GM18870 (cell line): ENCODE results near the gene TMEM69.
A peak's percentile ranks its signal among the peaks of the same experiment; 100 is the strongest.
"Not testable (repeated sequence)": the region's sequence is repeated elsewhere in the genome, so short reads cannot be mapped to it uniquely, and the experiment has no call there.

ENCODE experiments used
- ATAC-seq: cut with Tn5 transposase; IDR thresholded peaks from one replicate; pipeline ENCODE4 v1.9.1; 2021; ENCODE audit warnings: moderate library complexity; ENCODE audit not compliant: unreplicated experiment

TMEM69 gene

DNA sequence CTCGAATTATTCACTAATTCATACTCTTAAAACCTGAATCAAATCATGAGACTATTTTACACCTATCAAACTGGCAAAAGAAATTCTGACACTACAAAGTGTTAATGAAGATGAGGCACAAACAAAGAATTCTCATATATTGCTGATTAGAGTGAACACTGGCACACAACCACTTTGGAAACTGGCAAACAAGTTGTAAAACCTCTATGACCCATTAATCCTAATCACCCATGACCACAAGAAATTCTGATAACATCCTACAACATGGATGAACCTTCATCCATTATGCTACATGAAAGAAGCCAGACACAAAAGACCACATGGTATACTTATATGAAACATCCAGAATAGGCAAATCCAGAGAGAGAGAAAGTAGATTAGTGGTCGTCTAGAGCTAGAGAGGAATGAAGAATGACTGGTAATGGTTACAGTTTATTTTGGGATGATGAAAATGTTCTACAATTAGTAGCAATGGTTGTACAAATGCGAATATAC, 10.2 kb upstream of the TMEM69 start:
- ATAC-seq = no peak

DNA sequence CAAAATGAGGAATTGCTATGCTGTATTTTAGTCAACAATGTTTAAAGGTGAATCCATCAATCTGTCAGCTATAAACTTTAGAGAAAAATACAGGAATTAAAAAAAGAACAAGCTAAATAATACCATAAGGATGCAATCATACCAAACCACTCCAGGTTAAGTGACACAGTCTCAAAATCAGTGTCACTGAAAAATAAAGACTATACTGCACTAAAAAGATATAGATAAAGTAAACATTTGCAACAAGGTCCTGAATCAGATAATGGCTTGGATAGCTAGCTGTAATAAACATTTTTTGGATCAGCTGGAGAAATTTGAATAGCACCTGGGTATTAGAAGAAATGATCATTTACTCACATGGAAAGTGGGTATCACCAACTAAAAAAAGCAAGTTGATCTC, 9.5 kb upstream of the TMEM69 start:
- ATAC-seq = no peak

DNA sequence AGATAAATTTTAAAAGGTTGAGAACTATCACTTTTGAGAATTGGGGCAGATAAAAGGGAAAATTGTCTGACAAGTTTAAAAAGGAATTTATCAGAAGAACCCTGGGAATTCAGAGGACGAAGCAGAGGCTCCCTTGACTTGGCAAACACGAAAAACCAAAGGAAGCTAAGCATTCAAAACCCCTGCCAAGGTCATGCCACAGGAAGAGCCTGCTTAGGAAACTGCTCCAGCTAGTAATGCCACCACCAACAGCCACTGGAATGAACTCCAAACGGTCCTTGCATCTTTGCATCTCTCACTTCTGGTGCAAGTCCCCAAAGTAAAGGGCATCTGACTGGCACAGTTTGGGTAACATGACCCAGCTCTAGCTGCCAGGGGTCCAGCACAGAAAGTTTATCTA, 8.9 kb upstream of the TMEM69 start:
- ATAC-seq = no peak

DNA sequence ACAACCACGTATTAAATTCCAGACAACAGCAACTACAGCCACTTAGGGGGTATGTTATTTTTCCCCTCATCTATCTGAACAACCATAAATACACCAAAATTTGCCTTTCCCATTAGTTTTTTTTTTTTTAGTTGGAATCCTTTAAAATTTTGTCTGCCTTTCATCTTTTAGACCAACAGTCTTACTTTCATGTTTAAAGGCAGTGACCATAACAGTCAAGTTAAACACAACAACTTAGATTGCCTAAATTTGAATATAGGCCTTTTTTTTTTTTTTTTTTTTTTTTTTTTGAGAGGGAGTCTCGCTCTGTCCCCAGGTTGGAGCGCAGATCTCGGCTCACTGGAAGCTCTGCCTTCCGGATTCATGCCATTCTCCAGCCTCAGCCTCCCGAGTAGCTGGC, 5.0 kb upstream of the TMEM69 start:
- ATAC-seq = no peak

GRCh38 chr1:45684402-45684801, 3.6 kb upstream of the TMEM69 start:
- ATAC-seq = no peak

DNA sequence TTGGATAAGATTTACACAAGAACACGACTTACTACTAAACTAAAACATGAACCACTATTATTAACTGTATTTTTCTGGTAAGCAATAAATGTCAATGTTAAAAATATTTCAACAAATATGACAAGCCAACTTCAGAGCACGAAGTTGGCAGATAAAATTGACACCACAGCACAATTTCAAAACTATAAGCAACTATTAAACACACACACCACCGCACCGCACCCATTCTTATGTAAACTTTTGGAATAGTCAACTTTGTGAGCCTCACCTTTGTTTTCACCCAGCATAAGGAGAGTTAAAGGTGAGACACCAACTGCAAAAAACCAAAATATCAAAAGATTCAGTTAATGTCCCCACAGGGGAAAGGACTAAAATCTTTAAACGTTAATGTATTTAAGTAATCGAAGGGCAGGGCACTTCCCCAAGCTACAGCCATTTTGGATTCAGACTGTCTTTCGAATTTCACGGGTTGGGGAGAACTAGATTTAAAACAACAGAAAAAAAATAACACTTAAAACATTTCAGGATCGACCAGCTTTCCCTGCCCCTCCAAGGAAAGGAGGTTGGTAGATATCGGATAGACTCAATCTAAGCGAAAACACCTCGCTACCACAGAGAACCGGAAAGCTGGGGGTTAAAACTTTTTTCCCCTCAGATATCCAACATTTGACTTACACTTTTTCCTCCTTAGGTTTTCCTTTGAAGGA, 2.5 kb upstream of the TMEM69 start:
- ATAC-seq = no peak

DNA sequence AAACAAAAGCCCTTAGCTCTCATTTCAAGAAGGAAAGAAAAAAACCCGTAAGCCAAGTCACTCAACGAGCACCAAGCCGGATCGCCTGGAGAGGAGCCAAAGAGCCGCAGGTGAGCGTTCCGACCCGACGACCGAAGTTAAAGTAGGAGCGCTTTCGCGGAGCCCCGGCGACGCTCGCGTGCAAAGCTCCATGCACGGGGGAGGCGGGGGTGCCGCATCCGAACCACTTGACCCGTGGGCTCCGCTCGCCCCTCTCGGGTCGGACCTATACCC, 2.0 kb upstream of the TMEM69 start:
- ATAC-seq = no peak

DNA sequence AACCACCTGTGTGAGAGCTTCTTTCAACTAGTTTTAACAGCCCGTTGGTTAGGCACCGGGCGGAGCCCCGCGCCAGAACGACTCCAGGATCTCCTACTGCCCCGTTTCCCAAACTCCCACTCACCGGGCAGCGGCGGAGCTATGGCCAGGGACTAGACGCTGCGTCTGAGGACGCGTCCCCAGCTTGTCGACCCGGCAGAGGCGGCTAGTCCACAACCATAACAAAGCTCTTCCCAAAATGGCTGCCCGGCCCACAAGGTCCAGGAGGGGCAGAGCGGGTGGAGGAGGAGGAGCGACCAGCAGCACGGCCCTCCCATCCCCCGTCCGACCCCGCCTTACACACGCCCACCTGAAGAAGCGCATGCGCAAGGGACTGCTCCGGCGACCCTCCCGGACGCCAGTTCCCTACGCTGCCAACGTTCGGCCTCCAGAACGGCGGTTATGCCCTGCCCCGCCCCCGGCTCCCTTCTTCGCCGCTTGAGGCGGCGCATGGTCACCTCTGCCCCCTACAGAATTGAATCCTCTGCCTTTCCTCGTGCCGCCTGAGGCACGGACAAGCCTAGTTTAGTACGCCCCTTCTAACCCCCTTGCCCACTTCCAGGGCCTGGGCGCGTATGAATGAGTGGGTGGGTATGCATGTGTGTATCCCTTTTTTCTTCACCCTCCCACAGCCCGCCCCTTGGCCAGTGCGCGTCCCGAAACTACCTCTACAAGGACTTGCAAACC, 1.5 kb upstream of the TMEM69 start, which contains the start of gene GPBP1L1:
Gene GPBP1L1, minus strand, starts transcription at position 246 of the 726 bp plus-strand sequence. CDS start 27,446 bp downstream, outside the sequence.
- peak; percentile 34 for ATAC-seq

DNA sequence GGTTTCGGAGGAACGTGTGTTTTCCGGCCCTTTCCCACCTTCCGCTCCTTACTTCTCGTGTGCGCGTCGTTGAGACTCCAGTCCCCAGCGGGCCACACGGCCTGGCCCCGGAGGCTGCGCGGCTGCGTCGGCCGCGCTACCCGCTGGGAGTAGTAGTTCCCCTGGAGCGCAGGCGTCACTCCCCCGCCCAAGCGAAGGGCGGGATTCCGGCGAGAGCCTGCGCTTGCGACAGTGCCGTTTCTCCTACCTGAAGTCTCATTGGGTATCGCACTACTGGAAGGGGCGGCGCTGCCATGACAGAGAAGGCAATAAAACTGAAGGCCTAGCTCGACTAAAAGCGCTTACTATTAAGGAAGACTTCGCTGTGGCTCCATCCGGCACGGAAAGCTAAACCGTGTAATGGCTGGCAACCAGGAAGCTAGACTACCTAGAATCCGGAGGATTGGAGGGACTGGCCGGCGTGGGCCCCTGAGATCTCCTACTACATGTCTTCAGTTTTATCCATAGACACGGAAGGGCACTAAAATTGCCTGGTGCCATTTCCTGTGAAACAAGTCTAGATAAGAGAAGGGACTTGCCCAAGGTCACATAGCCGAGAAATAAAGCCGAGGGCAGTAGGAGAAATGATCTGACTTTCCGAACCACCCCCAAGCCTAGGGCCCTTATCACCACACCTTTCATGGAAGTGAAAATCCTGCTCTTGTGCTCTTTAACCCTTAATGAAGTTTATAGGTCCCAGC, 797 bp upstream of the TMEM69 start:
- ATAC-seq = peak; percentile 76

GRCh38 chr1:45693811-45694210, 5.8 kb downstream of the TMEM69 start:
- ATAC-seq = not testable (repeated sequence)

GRCh38 chr1:45694823-45695222, 6.8 kb downstream of the TMEM69 start:
- ATAC-seq = no peak

DNA sequence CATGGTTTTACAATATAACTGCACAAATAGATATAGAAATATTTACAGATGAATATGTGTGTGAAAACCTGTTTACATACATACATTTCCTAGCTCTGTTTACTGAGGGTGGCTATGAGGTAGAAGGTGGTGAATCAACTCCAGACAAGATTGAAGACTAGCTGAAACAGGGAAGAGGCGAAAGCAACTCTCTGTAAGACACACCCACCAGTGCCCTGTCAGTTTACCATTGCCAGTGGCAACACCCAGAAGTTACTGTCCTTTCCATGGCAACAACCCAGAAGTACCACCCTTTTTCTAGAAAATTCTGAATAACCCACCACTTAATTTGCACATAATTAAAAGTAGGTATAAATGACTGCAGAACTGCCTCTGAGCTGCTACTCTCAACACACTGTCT, 16.7 kb downstream of the TMEM69 start:
- ATAC-seq = no peak

GRCh38 chr1:45713711-45714110, 25.7 kb downstream of the TMEM69 start:
- ATAC-seq = no peak

DNA sequence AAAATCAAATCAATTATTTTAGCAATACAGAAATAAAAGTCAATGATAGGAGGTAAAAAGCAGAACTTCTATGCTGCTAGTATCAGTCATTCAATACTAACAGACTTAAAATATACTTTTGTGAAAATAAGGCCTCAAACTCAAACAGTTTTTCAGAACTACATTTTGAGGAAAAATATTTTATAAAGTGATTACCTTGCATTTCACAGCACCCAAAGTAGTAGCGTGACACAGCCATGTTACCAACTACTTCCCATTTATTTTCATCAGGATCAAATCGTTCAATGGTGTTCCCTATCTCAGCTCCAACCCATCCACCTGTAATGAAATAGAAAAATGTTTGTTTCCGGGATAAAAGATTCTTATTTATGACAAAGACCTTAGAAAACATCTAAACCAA, 28.7 kb downstream of the TMEM69 start:
- no peak for ATAC-seq

DNA sequence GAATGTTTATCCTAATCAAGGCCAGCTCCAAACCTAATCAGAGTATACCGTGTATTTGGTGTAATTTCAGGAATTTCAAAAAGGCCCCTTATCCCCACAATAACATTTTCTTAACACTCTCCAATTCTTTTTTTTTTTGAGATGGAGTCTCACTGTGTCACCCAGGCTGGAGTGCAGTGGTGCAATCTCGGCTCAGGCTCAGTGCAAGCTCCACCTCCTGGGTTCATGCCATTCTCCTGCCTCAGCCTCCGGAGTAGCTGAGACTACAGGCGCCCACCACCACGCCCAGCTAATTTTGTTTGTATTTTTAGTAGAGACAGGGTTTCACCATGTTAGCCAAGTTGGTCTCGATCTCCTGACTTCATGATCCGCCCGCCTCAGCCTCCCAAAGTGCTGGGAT, 29.4 kb downstream of the TMEM69 start:
- not testable (repeated sequence) for ATAC-seq

- ATAC-seq = no peak
Observed at GRCh38 chr1:45718289-45718688, 30.3 kb downstream of the TMEM69 start.

DNA sequence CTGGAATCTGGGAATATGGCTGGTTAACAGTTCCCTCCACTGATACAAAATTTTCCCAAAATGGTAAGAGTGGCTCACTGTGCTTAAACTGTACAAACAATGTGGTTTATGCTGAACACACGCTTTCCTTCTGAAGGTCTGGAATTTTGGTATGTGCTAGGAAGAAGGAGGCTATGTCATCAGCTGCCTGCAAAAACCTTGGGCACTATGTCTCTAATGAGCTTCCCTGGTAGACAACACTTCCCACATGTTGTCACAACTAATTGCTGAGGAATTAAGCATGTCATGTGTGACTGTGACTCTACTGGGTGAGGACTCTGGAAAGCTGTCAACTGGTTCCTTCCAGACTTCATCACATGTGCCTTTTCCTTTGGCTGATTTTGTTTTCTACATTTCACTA, 33.2 kb downstream of the TMEM69 start:
- no peak for ATAC-seq

GRCh38 chr1:45722809-45723208, 34.8 kb downstream of the TMEM69 start:
- ATAC-seq = no peak

- ATAC-seq = no peak
Observed at GRCh38 chr1:45723248-45723930, 35.4 kb downstream of the TMEM69 start.

- not testable (repeated sequence) for ATAC-seq
Observed at GRCh38 chr1:45726007-45726406, 38.0 kb downstream of the TMEM69 start.

DNA sequence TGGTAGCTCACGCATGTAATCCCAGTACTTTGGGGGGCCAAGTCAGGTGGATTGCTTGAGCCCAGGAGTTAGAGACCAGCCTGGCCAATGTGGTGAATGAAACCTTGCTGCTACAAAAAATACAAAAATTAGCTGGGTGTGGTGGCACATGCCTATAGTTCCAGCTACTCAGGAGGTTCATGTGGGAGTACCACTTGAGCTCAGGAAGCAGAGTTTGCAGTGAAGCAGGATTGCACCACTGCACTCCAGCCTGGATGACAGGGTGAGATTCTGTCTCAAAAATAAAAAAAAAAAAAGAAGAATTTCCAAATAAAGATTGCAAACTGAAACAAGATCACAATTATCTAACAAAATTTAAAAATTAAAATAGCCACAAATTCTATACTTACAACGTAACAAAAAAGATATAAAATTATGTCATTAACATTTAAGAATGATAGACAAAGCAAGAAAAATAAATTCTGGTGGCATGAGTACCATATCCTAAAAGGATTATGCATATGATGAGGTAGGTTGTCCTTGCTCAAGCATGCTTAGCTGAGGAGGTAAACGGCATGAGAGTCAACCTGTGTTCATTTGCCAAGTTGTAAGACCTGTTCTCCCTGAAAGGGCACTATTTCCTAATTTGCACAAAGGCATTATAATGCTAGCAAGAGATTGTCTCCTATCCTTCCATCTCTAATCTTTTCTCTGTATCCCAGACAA, 42.2 kb downstream of the TMEM69 start:
- no peak for ATAC-seq
